Gastrocnemius medialis (tissue), 4 donors: ENCODE data around the gene PIP4K2C. TPM values are rescaled to one million over a fixed set of nuclear protein-coding genes. Genes with fewer than 3 reads are reported as not detected.
A peak's percentile ranks its signal among the peaks of the same experiment; 100 is the strongest.

Experiments
- ATAC-seq, 2 donors: fragments of 150-250 bp; one replicate each; pipeline ENCODE4 v1.9.1; 2016
- DNase-seq, 2 donors: peaks; one replicate each; pipeline ENCODE4 v3.0.0-alpha.2; 2019
- H3K27ac ChIP-seq, 4 donors: fragments of 200-600 bp; sonication (generic); 1 replicate in 1 of 4; 2 replicates in 3 of 4; pipeline ENCODE4 v1.5.1; 2016 to 2018; ENCODE audit warnings: mild to moderate bottlenecking in 2 of 4, moderate library complexity in 1 of 4
- H3K27me3 ChIP-seq, 3 donors: fragments of 200-600 bp; sonication (generic) in 2 of 3; 1 replicate in 1 of 3; 2 replicates in 2 of 3; pipeline versions ENCODE4 v1.5.1 to v1.6.0; 2016 to 2019; ENCODE audit warnings: mild to moderate bottlenecking in 1 of 3, moderate library complexity in 1 of 3
- H3K36me3 ChIP-seq, 2 donors: fragments of 200-600 bp; sonication (generic) in 1 of 2; one replicate each; pipeline ENCODE4 v1.5.1; 2017 to 2018
- H3K4me1 ChIP-seq, 2 donors: fragments of 200-600 bp; sonication (generic) in 1 of 2; one replicate each; pipeline ENCODE4 v1.5.1; 2016 to 2017; ENCODE audit warnings: mild to moderate bottlenecking in 2 of 2
- H3K4me3 ChIP-seq, 4 donors: fragments of 200-600 bp; sonication (generic) in 3 of 4; 1 replicate in 1 of 4; 2 replicates in 3 of 4; pipeline ENCODE4 v1.5.1; 2016 to 2019; ENCODE audit warnings: mild to moderate bottlenecking in 2 of 4
- H3K9me3 ChIP-seq, 3 donors: fragments of 200-600 bp; sonication (generic) in 2 of 3; 1 replicate in 1 of 3; 2 replicates in 2 of 3; pipeline ENCODE4 v1.5.1; 2016 to 2019
- CTCF ChIP-seq, 5 experiments: fragments of 450-650 bp in 3 of 5; fragments of 200-600 bp in 2 of 5; sonication (generic) in 2 of 5; IDR thresholded peaks in 4 of 5; conservative IDR thresholded peaks in 1 of 5; 1 replicate in 4 of 5; 2 replicates in 1 of 5; pipeline ENCODE4 v1.5.1; 2016 to 2019; ENCODE audit warnings: antibody characterized with exemption in 5 of 5, mild to moderate bottlenecking in 3 of 5, moderate library complexity in 3 of 5
- POLR2A ChIP-seq, 2 donors: fragments of 450-650 bp; IDR thresholded peaks; one replicate each; pipeline ENCODE4 v1.6.1; 2017; ENCODE audit warnings: antibody characterized with exemption in 2 of 2, mild to moderate bottlenecking in 2 of 2, moderate library complexity in 2 of 2
- in situ Hi-C, 4 donors: fragments of 200-750 bp; cut with MboI; loops; one replicate each; pipeline versions ENCODE4 v1.15.0 to v1.8.0; 2017; ENCODE audit warnings: low sequenced_read_pairs in 4 of 4
- intact Hi-C: fragments of 100-400 bp; cut with DNase I; formaldehyde crosslinking; loops from one replicate; pipeline ENCODE4 v1.15.1; 2023; ENCODE audit warnings: low total_unique reads
- total RNA-seq, 4 donors: library from RNA; depleted of rRNA; stranded (reverse); fragments of >200 nt; gene quantifications; one replicate each; pipeline versions ENCODE4 v1.1.0 to v1.2.3, GENCODE V29; 2016

The PIP4K2C gene
- 10 to 100 TPM; 11.2 to 22.0 (median 14.6) TPM for total RNA-seq

GRCh38 chr12:57590864-57591781, at the start of gene PIP4K2C:
PIP4K2C (plus strand) TSS chr12:57591192; CDS start chr12:57591290, 98 bp downstream.
- peaks cover 8 to 13% of the 10 kb centered on the region in 2 donors for H3K4me1 ChIP-seq
- H3K9me3 ChIP-seq, result no peaks in the 10 kb centered on the region
- peak within 1 kb of the TSS; percentile 66 to 79 (median 76) for H3K27ac ChIP-seq
- peaks cover 0 to 9% of the 10 kb centered on the region in 2 donors for H3K36me3 ChIP-seq
- no peaks in the 10 kb centered on the region for H3K27me3 ChIP-seq
- DNase-seq, result peak; percentile 66 to 74
- intact Hi-C loops, result loop anchor here (2.0 kb wide), 1 partner anchor 104 kb away; the partner anchor contains the start of gene OS9
- TF ChIP-seq POLR2A (IDR thresholded peaks at IDR 0.05) (peak in 1 of 2 donors; percentile 37), CTCF (IDR thresholded peaks at IDR 0.05 in 4 of 5, conservative IDR thresholded peaks at IDR 0.05 in 1 of 5) (no peak)
- peak; percentile 92 to 95 for ATAC-seq
- in situ Hi-C loops, result no loop called here
- peak within 1 kb of the TSS; percentile 79 to 94 (median 86) for H3K4me3 ChIP-seq

GRCh38 chr12:57541717-57542116, 49.3 kb upstream of the PIP4K2C start:
- no peak for DNase-seq
- TF ChIP-seq CTCF (IDR thresholded peaks at IDR 0.05 in 4 of 5, conservative IDR thresholded peaks at IDR 0.05 in 1 of 5), result no peak
- no peak for TF ChIP-seq POLR2A (IDR thresholded peaks at IDR 0.05)
- no peaks in the 10 kb centered on the region for H3K9me3 ChIP-seq
- H3K27ac ChIP-seq, result no peak overlapping the region
- no peaks in the 10 kb centered on the region for H3K27me3 ChIP-seq
- ATAC-seq, result no peak
- H3K4me3 ChIP-seq, result no peak overlapping the region
- peaks cover 15 to 16% of the 10 kb centered on the region in 2 donors for H3K4me1 ChIP-seq
- in situ Hi-C loops, result no loop called here
- peaks cover 0 to 47% of the 10 kb centered on the region in 2 donors for H3K36me3 ChIP-seq
- intact Hi-C loops, result no loop called here

GRCh38 chr12:57543581-57543980, 47.4 kb upstream of the PIP4K2C start:
- H3K4me1 ChIP-seq, result peaks cover 15 to 19% of the 10 kb centered on the region in 2 donors
- in situ Hi-C loops (no loop called here), intact Hi-C loops (no loop called here)
- no peak for DNase-seq
- peaks cover 0 to 37% of the 10 kb centered on the region in 2 donors for H3K36me3 ChIP-seq
- ATAC-seq, result no peak
- H3K27ac ChIP-seq, result peak overlapping the region in 1 of 4 donors; percentile 8
- H3K27me3 ChIP-seq, result peaks cover 0 to 5% (median 4%) of the 10 kb centered on the region in 3 donors
- TF ChIP-seq POLR2A (IDR thresholded peaks at IDR 0.05) (no peak), CTCF (IDR thresholded peaks at IDR 0.05 in 4 of 5, conservative IDR thresholded peaks at IDR 0.05 in 1 of 5) (no peak)
- H3K9me3 ChIP-seq, result no peaks in the 10 kb centered on the region
- no peak overlapping the region for H3K4me3 ChIP-seq

GRCh38 chr12:57545809-57546437, 45.1 kb upstream of the PIP4K2C start:
- Histone ChIP-seq H3K9me3 (no peaks in the 10 kb centered on the region), H3K4me3 (peak overlapping the region; percentile 76 to 95 (median 91)), H3K4me1 (peaks cover 18 to 19% of the 10 kb centered on the region in 2 donors), H3K27ac (peak overlapping the region; percentile 87 to 94 (median 91)), H3K36me3 (peaks cover 0 to 18% of the 10 kb centered on the region in 2 donors), H3K27me3 (peaks cover 17 to 26% (median 21%) of the 10 kb centered on the region in 3 donors)
- in situ Hi-C loops, result no loop called here
- intact Hi-C loops, result loop anchor here (1.0 to 2.0 kb wide), 2 partner anchors 24 to 57 kb away; partner anchors contain the start of genes MARS1 and MBD6
- peak in 1 of 2 donors; percentile 75 for DNase-seq
- no peak for TF ChIP-seq CTCF (IDR thresholded peaks at IDR 0.05 in 4 of 5, conservative IDR thresholded peaks at IDR 0.05 in 1 of 5)
- TF ChIP-seq POLR2A (IDR thresholded peaks at IDR 0.05), result no peak
- ATAC-seq, result peak; percentile 38 to 45
